GM12878 (cell line): Measurements from ENCODE around the gene DCLK2.

Experiments used
- CTCF ChIP-seq, 3 experiments: IDR thresholded peaks in 2 of 3; conservative IDR thresholded peaks in 1 of 3; 2 replicates each; pipeline ENCODE4 v1.5.1; 2011; ENCODE audit warnings: low read depth in 3 of 3, low read length in 3 of 3, mild to moderate bottlenecking in 3 of 3, control low read depth in 2 of 3, moderate library complexity in 2 of 3, inconsistent platforms in 1 of 3, mixed read lengths in 1 of 3; ENCODE audit not compliant: control insufficient read depth in 2 of 3, insufficient read depth in 1 of 3; ENCODE audit errors: extremely low read depth in 1 of 3
- FOS ChIP-seq: IDR thresholded peaks from 3 replicates; pipeline ENCODE4 v1.6.1; 2011; ENCODE audit warnings: borderline replicate concordance; ENCODE audit not compliant: insufficient read length; ENCODE audit errors: extremely low read depth
- MXI1 ChIP-seq: fragments of 150-350 bp; IDR thresholded peaks from 2 replicates; pipeline ENCODE4 v1.6.1; 2011; ENCODE audit warnings: low read depth, mild to moderate bottlenecking, inconsistent platforms, low read length, improper control_type of control experiment
- POLR2A ChIP-seq: IDR thresholded peaks from 2 replicates; pipeline ENCODE4 v1.6.1; 2011; ENCODE audit warnings: low read depth, mild to moderate bottlenecking, low read length
- SMC3 ChIP-seq: IDR thresholded peaks from 2 replicates; pipeline ENCODE4 v1.6.1; 2011; ENCODE audit warnings: low read length, improper control_type of control experiment, borderline replicate concordance
- TF ChIP-seq, protein P1 (sequence below): IDR thresholded peaks from 2 replicates; pipeline ENCODE4 v1.6.1; 2012; ENCODE audit warnings: low read depth, low read length, improper control_type of control experiment
- TF ChIP-seq, protein P2 (sequence below): IDR thresholded peaks from 2 replicates; pipeline ENCODE4 v1.6.1; 2011; ENCODE audit warnings: borderline replicate concordance, low read depth, mild to moderate bottlenecking, moderate library complexity, mixed read lengths, low read length; ENCODE audit not compliant: insufficient read depth; ENCODE audit errors: extremely low read length

GRCh38 chr4:150087006-150087405 lies 8.8 kb downstream of the DCLK2 start:
- TF ChIP-seq MXI1 (no peak), POLR2A (no peak), FOS (no peak), SMC3 (no peak), CTCF (IDR thresholded peaks at IDR 0.05 in 2 of 3, conservative IDR thresholded peaks at IDR 0.05 in 1 of 3; ENCODE audit: control insufficient read depth in 2 of 3, extremely low read depth in 1 of 3, insufficient read depth in 1 of 3, low read depth in 3 of 3, low read length in 3 of 3) (no peak)
- TF ChIP-seq, protein P1, sequence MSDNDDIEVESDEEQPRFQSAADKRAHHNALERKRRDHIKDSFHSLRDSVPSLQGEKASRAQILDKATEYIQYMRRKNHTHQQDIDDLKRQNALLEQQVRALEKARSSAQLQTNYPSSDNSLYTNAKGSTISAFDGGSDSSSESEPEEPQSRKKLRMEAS: no peak
- TF ChIP-seq, protein P2, sequence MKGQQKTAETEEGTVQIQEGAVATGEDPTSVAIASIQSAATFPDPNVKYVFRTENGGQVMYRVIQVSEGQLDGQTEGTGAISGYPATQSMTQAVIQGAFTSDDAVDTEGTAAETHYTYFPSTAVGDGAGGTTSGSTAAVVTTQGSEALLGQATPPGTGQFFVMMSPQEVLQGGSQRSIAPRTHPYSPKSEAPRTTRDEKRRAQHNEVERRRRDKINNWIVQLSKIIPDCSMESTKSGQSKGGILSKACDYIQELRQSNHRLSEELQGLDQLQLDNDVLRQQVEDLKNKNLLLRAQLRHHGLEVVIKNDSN: no peak
